NCI-H524 treated with DMSO at 0.1 percent for 48 hours (cell line): ENCODE measurements around the gene OLFML3.

Experiments used
- DNase-seq: peaks from one replicate; lab custom pipeline; 2025; lab: John Stamatoyannopoulos, UW

The OLFML3 gene

DNA sequence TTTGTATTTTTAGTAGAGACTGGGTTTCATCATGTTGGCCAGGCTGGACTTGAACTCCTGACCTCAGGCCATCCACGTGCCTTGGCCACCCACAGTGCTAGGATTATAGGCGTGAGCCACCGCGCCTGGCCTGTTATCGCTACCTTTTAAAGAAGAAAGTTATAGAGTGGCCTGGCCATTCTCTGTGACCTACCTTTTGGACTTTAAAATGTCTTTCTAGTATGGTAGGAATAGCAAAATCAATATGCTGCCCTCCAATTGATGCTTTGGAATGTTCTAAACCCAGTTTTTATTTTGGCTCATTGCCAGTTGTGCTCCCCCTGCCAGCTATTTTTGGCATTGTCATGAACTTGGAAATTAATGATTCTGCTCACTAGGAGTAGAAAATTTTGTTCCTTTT, 30.3 kb upstream of the OLFML3 start:
- no peak for DNase-seq

- DNase-seq = no peak
These were observed 28.4 kb upstream of the OLFML3 start for GRCh38 chr1:113950908-113951307.

DNA sequence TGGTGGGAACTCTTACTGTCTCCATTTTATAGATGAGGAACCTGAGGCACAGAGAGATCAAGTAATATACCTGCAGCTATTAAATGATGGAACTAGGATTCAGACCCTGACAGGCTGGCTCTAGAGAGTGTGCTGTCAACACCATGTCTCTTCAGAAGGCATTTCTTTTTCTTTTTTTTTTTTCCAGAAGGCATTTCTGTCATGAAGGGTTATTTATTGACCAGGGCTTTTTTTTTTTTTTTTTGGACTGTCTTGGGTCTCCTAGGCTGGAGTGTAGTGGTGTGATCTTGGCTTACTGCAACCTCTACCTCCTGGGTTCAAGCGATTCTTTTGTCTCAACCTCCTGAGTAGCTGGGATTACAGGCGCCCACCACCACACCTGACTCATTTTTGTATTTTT, 27.6 kb upstream of the OLFML3 start:
- no peak for DNase-seq

- no peak for DNase-seq
These were observed 21.3 kb upstream of the OLFML3 start for GRCh38 chr1:113957984-113958383.

- no peak for DNase-seq
These were observed 20.6 kb upstream of the OLFML3 start for GRCh38 chr1:113958691-113959090.

- DNase-seq = no peak
These were observed 15.9 kb upstream of the OLFML3 start for GRCh38 chr1:113963281-113963906.

DNA sequence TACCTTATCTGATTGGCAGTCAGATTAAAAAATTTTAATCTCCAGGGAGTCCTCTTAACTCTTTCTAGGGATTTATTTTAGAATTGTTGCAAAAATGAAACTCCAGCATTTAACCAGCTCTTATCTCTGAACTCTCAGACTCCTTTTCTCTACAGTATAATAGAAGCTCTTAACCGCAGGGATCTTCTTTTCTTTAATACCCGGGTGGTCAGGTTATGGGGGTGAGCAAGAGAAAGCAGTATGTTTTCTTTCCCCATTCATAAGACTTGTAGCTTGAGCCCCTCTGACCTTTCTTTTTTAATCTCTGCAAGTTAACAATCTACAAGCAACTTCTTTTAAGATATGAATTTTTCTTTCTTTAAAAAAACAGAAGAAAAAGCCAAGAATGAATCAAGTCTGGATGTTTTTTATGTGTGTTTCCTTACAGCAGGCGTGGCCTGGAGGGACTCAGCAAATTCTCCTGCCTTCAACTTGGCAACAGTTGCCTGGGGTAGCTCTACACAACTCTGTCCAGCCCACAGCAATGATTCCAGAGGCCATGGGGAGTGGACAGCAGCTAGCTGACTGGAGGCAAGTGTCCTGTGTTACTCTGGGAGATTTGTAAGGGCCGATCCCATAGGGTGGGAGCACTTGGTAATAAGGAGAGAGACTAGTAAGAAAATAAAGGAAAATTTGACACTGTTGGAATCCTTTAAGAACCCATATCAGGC, 13.4 kb upstream of the OLFML3 start:
- DNase-seq = no peak

DNA sequence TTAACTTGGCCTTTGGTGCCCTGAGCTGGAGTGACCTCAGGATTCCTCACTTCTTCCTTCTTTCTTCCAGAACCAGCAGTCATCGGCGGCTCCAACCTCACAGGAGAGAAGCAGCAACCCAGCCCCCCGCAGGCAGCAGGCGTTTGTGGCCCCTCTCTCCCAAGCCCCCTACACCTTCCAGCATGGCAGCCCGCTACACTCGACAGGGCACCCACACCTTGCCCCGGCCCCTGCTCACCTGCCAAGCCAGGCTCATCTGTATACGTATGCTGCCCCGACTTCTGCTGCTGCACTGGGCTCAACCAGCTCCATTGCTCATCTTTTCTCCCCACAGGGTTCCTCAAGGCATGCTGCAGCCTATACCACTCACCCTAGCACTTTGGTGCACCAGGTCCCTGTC, 6.3 kb upstream of the OLFML3 start:
- no peak for DNase-seq

DNA sequence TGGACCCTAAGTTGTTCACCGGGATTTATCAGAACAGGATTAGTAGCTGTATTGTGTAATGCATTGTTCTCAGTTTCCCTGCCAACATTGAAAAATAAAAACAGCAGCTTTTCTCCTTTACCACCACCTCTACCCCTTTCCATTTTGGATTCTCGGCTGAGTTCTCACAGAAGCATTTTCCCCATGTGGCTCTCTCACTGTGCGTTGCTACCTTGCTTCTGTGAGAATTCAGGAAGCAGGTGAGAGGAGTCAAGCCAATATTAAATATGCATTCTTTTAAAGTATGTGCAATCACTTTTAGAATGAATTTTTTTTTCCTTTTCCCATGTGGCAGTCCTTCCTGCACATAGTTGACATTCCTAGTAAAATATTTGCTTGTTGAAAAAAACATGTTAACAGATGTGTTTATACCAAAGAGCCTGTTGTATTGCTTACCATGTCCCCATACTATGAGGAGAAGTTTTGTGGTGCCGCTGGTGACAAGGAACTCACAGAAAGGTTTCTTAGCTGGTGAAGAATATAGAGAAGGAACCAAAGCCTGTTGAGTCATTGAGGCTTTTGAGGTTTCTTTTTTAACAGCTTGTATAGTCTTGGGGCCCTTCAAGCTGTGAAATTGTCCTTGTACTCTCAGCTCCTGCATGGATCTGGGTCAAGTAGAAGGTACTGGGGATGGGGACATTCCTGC, 3.9 kb upstream of the OLFML3 start:
- DNase-seq = no peak

DNA sequence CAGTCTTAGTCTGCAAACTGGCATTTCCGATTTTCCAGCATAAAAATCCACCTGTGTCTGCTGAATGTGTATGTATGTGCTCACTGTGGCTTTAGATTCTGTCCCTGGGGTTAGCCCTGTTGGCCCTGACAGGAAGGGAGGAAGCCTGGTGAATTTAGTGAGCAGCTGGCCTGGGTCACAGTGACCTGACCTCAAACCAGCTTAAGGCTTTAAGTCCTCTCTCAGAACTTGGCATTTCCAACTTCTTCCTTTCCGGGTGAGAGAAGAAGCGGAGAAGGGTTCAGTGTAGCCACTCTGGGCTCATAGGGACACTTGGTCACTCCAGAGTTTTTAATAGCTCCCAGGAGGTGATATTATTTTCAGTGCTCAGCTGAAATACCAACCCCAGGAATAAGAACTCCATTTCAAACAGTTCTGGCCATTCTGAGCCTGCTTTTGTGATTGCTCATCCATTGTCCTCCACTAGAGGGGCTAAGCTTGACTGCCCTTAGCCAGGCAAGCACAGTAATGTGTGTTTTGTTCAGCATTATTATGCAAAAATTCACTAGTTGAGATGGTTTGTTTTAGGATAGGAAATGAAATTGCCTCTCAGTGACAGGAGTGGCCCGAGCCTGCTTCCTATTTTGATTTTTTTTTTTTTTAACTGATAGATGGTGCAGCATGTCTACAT, 2.5 kb upstream of the OLFML3 start:
- DNase-seq = no peak

DNA sequence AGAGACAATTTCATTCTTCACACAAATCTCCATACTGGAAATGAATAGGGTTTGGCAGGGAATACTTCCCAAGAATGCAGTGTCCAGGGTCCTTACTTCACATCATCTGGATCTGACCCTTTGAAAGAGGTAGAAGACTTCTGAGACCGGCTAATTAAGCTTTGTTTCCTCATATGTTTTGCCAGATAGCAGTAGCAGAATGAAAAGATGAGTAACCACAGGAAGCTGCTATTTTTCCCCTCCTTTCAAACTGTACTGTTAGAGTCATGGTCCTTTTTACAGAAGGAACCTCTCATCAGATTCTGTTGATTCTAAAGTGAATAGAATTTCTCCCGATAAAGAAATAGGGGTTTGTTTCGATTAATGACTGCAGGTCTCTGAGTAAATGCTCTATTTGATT, 1.4 kb upstream of the OLFML3 start:
- no peak for DNase-seq

DNA sequence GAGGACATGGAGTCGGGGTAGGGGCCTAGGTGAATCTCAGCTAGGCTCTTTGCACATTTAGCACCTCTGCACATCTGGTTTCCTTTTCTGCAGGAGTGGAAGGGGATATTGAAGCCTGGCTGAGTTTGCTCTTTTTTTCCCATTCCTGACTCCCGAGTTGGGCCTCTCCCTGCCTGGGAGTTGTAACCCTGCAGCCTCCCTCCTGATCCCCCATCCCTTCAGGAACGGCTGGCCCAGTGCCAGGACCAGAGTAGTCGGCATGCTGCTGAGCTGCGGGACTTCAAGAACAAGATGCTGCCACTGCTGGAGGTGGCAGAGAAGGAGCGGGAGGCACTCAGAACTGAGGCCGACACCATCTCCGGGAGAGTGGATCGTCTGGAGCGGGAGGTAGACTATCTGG, 836 bp downstream of the OLFML3 start:
- no peak for DNase-seq

GRCh38 chr1:113981962-113982931, 3.0 kb downstream of the OLFML3 start:
- no peak for DNase-seq

DNA sequence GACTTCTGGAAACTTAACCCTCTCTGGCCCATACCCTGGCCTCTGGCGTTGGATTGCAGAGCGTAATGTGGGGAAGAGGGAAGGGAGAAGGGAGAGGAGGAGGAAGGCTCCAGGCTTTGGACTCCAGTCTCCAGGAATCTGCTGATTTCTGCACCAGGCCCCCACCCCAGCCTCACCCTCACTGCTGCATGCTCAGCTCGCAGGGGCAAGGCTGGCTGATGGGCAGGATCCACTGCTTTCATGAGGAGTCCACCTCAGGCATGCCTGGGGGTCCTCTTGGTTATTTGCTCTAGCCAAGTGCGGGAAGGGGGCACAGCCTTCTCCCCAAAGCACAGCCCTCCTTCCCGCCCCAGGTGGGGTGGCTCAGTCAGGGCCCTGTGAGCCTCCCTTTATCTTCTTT, 3.7 kb downstream of the OLFML3 start:
- no peak for DNase-seq

- DNase-seq = no peak
These were observed 4.1 kb downstream of the OLFML3 start for GRCh38 chr1:113983391-113983790.

DNA sequence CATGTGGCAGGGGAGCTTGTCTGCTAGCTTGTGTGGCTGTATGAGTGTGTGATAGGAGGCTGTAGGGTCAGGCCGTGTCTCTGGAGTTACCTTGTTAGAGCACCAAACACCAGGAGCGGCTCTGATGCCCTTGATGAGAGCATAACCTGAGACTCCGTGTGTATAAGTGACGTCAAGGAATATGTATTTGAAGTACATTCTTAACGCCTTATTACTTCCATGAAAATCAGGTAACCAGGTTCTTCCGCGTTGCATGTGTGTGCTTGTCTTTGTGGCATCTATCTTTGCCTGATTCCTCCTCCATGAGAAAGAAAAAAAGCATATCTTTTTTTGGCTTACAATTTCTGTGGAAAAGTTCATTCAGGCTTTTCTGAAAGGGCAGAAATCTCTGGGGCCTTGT, 4.6 kb downstream of the OLFML3 start:
- no peak for DNase-seq

DNA sequence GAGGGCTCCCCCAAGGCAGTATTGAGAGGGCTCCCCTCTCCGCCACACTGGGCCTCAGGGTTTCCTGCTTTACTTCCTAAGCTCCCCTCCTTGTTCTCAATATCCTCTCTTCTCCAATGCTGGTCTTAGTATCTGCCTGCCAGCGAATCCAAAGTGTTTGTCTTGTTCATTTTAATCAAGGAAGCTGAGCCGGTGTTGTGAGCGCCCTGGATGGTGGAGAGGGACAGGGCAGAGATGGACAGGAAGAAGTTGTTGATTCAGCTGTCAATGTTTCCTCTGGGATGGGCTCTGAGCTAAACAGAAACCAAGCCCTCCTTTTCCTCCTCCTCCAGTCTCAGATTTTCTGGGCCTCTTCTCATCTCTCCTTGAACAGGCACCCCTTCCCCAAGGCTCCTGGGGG, 5.4 kb downstream of the OLFML3 start:
- DNase-seq = no peak

DNA sequence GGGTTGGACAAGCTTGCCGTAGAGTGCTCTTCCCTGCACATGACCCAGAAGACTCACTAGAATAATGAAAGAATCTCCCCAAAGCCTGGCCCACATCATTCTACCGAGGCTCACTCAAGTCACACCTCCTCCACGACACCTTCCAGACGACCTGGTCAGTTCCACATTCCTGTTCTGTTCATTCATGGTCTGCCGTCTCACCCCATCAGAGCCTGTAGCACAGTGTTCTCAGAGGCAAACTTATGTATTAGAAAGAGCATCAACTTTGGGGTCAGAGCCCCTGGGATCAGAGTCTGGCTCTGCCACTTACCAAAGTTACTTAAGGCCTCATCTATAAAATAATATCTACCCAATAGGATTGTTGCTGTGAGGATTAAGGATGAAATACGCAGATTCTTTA, 7.5 kb downstream of the OLFML3 start:
- DNase-seq = no peak

DNA sequence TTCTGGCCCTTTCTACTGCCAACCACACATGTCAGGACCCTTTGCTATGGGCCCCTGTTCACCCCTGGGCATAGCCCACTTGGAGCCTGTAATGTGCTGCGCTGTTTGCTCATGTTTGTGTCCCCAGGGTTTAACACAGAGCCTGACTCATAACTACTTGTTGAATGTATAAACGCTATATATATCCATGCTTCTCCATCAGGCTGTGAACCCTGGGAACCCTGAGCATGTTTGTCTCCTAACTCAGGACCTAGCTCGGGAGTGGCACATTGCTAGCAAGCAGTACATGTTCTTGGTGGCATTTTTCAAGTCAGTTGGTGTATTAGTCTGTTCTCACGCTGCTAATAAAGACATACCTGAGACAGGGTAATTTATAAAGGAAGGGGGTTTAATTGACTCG, 8.0 kb downstream of the OLFML3 start:
- no peak for DNase-seq

DNA sequence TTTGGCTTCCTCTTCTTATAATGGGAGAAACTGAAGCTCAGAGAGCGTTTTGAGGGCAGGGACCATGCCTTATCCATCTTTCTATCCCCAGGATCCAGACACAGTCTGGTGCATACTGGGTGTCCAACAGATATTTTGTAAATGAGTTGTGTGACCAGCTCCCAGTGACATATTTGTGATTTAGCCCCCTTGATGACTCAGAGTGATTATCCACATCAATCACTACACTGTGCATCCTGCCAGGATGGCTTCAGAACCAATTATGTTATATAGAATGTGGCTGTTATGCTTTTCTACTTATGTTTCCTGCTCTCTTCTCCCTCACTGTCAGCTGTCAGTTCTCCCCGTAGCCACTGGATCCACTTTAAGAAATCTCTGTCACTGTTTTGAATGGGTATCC, 11.3 kb downstream of the OLFML3 start:
- no peak for DNase-seq

GRCh38 chr1:113990961-113991360, 11.7 kb downstream of the OLFML3 start:
- no peak for DNase-seq
